GM21526 (cell line): Measurements from ENCODE around the gene MLEC.

Experiments
- ATAC-seq: cut with Tn5 transposase; IDR thresholded peaks from one replicate; pipeline ENCODE4 v1.9.1; 2021; ENCODE audit warnings: moderate library complexity; ENCODE audit not compliant: unreplicated experiment, low FRiP score

Gene MLEC

GRCh38 chr12:120690083-120690450 is 3.1 kb downstream of the MLEC start:
- ATAC-seq = no peak

GRCh38 chr12:120690978-120691377 is 4.0 kb downstream of the MLEC start:
- ATAC-seq = no peak

GRCh38 chr12:120692524-120693033 is 5.6 kb downstream of the MLEC start:
- no peak for ATAC-seq

- ATAC-seq = no peak
These were observed 6.9 kb downstream of the MLEC start for GRCh38 chr12:120693848-120694247.

- ATAC-seq = no peak
These were observed 9.7 kb downstream of the MLEC start for GRCh38 chr12:120696626-120697025.

- ATAC-seq = no peak
These were observed 10.4 kb downstream of the MLEC start for GRCh38 chr12:120697344-120697743.

GRCh38 chr12:120698665-120699064 is 11.7 kb downstream of the MLEC start:
- no peak for ATAC-seq

- ATAC-seq = no peak
These were observed 12.6 kb downstream of the MLEC start for GRCh38 chr12:120699553-120699952.

- no peak for ATAC-seq
These were observed 13.9 kb downstream of the MLEC start for GRCh38 chr12:120700886-120701285.

- ATAC-seq = no peak
These were observed 15.7 kb downstream of the MLEC start for GRCh38 chr12:120702637-120703036.

- ATAC-seq = no peak
These were observed 16.5 kb downstream of the MLEC start for GRCh38 chr12:120703311-120703942.

GRCh38 chr12:120705618-120706017 is 18.7 kb downstream of the MLEC start:
- ATAC-seq = no peak

GRCh38 chr12:120706029-120706428 is 19.1 kb downstream of the MLEC start:
- ATAC-seq = no peak

GRCh38 chr12:120708651-120709050 is 21.7 kb downstream of the MLEC start:
- ATAC-seq = no peak

- no peak for ATAC-seq
These were observed 23.3 kb downstream of the MLEC start, which contains the start of gene UNC119B for GRCh38 chr12:120710031-120710804. UNC119B (plus strand) TSS chr12:120710458; CDS start chr12:120710475, 17 bp downstream.

- ATAC-seq = no peak
These were observed 23.9 kb downstream of the MLEC start for GRCh38 chr12:120710805-120711296.

- no peak for ATAC-seq
These were observed 24.5 kb downstream of the MLEC start for GRCh38 chr12:120711411-120711810.

- no peak for ATAC-seq
These were observed 25.7 kb downstream of the MLEC start for GRCh38 chr12:120712610-120713009.

GRCh38 chr12:120713861-120714482 is 27.0 kb downstream of the MLEC start:
- ATAC-seq = no peak

GRCh38 chr12:120718055-120718454 is 31.1 kb downstream of the MLEC start:
- no peak for ATAC-seq

- ATAC-seq = no peak
These were observed 32.1 kb downstream of the MLEC start for GRCh38 chr12:120719072-120719471.
